Measurements from ENCODE around the gene DGKE.

GRCh38 chr17:56795221-56795865 lies 38.6 kb upstream of the DGKE start:
- TF ChIP-seq CTCF (conservative IDR thresholded peaks at IDR 0.05 in 1 of 2, IDR thresholded peaks at IDR 0.05 in 1 of 2; ENCODE audit: extremely low read depth in 1 of 2, insufficient read depth in 1 of 2, low read depth in 1 of 2, low read length in 2 of 2) = no peak
- no peak for TF ChIP-seq EZH2 (IDR thresholded peaks at IDR 0.05; ENCODE audit: borderline replicate concordance, low read length)

Data from mammary epithelial cell (primary cell).